H1 (cell line): Measurements from ENCODE around the gene LRRTM2. TPM values are rescaled to one million over a fixed set of nuclear protein-coding genes. Genes with fewer than 3 reads are reported as not detected.

ENCODE experiments used
- CTCF ChIA-PET: fragments of 300-600 bp; sonication (Branson Sonifier 250); formaldehyde crosslinking; loops from one replicate; lab custom pipeline; 2021; ENCODE audit not compliant: partially characterized antibody; lab: Charles Lee
- POLR2A ChIA-PET: fragments of 300-600 bp; sonication (Branson Sonifier 250); formaldehyde crosslinking; loops from one replicate; lab custom pipeline; 2021; ENCODE audit warnings: inconsistent platforms; ENCODE audit not compliant: partially characterized antibody; lab: Charles Lee
- DNase-seq, 2 experiments: peaks; one replicate each; pipeline versions ENCODE4 v3.0.0 to v3.0.0-alpha.2; 2010 to 2022; ENCODE audit warnings: low spot score in 2 of 2, low read depth in 1 of 2, mixed read lengths in 1 of 2
- FAIRE-seq: peaks from 2 replicates; lab custom pipeline; 2011; peaks lifted over from hg19 to GRCh38; lab: Jason Lieb, UNC
- H2AFZ ChIP-seq: 2 replicates; pipeline ENCODE4 v1.8.1; 2012; ENCODE audit warnings: low read length, inconsistent platforms
- H2AK5ac ChIP-seq: 2 replicates; pipeline ENCODE4 v1.6.1; 2013; ENCODE audit warnings: low read depth, low read length
- H2BK120ac ChIP-seq: replicated peaks from 2 replicates; pipeline ENCODE3; 2013; ENCODE audit warnings: low read depth, low read length, inconsistent platforms
- H2BK12ac ChIP-seq: 2 replicates; pipeline ENCODE4 v1.6.1; 2013; ENCODE audit warnings: low read depth, low read length
- H2BK15ac ChIP-seq: 2 replicates; pipeline ENCODE4 v1.6.1; 2013; ENCODE audit warnings: low read length
- H2BK20ac ChIP-seq: 2 replicates; pipeline ENCODE4 v1.6.1; 2013; ENCODE audit warnings: low read length
- H2BK5ac ChIP-seq: 2 replicates; pipeline ENCODE4 v1.6.1; 2013; ENCODE audit warnings: low read depth, low read length
- H3K14ac ChIP-seq: 2 replicates; pipeline ENCODE4 v1.6.1; 2013; ENCODE audit warnings: inconsistent platforms; ENCODE audit not compliant: insufficient read length
- H3K18ac ChIP-seq: 2 replicates; pipeline ENCODE4 v1.6.1; 2013; ENCODE audit warnings: low read length; ENCODE audit errors: extremely low read depth
- H3K23ac ChIP-seq: 2 replicates; pipeline ENCODE4 v1.6.1; 2013; ENCODE audit warnings: inconsistent platforms; ENCODE audit not compliant: insufficient read length
- H3K23me2 ChIP-seq: 2 replicates; pipeline ENCODE4 v1.6.1; 2013; ENCODE audit warnings: low read depth, low read length
- H3K27ac ChIP-seq: 2 replicates; pipeline ENCODE4 v1.6.1; 2011; ENCODE audit warnings: low read depth, low read length, inconsistent platforms
- H3K27me3 ChIP-seq, 4 experiments: replicated peaks in 1 of 4; 1 replicate in 1 of 4; 2 replicates in 3 of 4; pipeline versions ENCODE4 v1.6.1 to v1.8.1; 2011 to 2013; ENCODE audit warnings: low read length in 3 of 4, mild to moderate bottlenecking in 3 of 4, inconsistent platforms in 2 of 4, mixed read lengths in 2 of 4, moderate library complexity in 1 of 4; ENCODE audit not compliant: control insufficient read depth in 3 of 4, insufficient read depth in 3 of 4; ENCODE audit errors: extremely low read depth in 1 of 4
- H3K36me3 ChIP-seq, 4 experiments: 2 replicates each; pipeline versions ENCODE4 v1.6.1 to v1.8.1; 2011 to 2013; ENCODE audit warnings: mild to moderate bottlenecking in 4 of 4, low read length in 3 of 4, moderate library complexity in 2 of 4, control low read depth in 1 of 4, inconsistent platforms in 1 of 4; ENCODE audit not compliant: insufficient read depth in 4 of 4, control insufficient read depth in 2 of 4
- H3K4ac ChIP-seq: replicated peaks from 2 replicates; pipeline ENCODE3; 2013; ENCODE audit warnings: low read length, low read depth, mixed read lengths, inconsistent platforms; ENCODE audit not compliant: insufficient read length
- H3K4me1 ChIP-seq, 4 experiments: replicated peaks in 1 of 4; 1 replicate in 1 of 4; 2 replicates in 3 of 4; pipeline versions ENCODE4 v1.6.1 to v1.8.1; 2011 to 2013; ENCODE audit warnings: low read length in 3 of 4, inconsistent platforms in 2 of 4, mixed read lengths in 1 of 4; ENCODE audit not compliant: insufficient read depth in 4 of 4, control insufficient read depth in 3 of 4
- H3K4me2 ChIP-seq, 2 experiments: 2 replicates each; pipeline versions ENCODE4 v1.6.1 to v1.8.1; 2011 to 2013; ENCODE audit warnings: low read depth in 2 of 2, low read length in 2 of 2, control low read depth in 1 of 2, inconsistent platforms in 1 of 2, mild to moderate bottlenecking in 1 of 2; ENCODE audit not compliant: insufficient read depth in 1 of 2
- H3K4me3 ChIP-seq, 4 experiments: fragments of 200-600, 300-600 bp in 1 of 4; sonication (generic), shearing (Covaris generic), sonication (Bioruptor Twin) in 1 of 4; 2 replicates each; pipeline versions ENCODE4 v1.5.1 to v1.8.1; 2011 to 2016; ENCODE audit warnings: low read length in 4 of 4, low read depth in 3 of 4, control low read depth in 2 of 4, inconsistent platforms in 2 of 4, mild to moderate bottlenecking in 2 of 4, mixed read lengths in 1 of 4, moderate library complexity in 1 of 4; ENCODE audit not compliant: insufficient read depth in 2 of 4; ENCODE audit errors: extremely low read depth in 1 of 4
- H3K56ac ChIP-seq: replicated peaks from 2 replicates; pipeline ENCODE3; 2013; ENCODE audit warnings: low read depth, mild to moderate bottlenecking, mixed read lengths, low read length, inconsistent platforms; ENCODE audit not compliant: insufficient read length
- H3K79me1 ChIP-seq: 2 replicates; pipeline ENCODE4 v1.6.1; 2013; ENCODE audit warnings: low read depth, low read length, control low read depth
- H3K79me2 ChIP-seq, 2 experiments: 2 replicates each; pipeline versions ENCODE4 v1.6.1 to v1.8.1; 2012 to 2013; ENCODE audit warnings: low read length in 2 of 2, mild to moderate bottlenecking in 2 of 2, inconsistent platforms in 1 of 2; ENCODE audit not compliant: insufficient read depth in 2 of 2, control insufficient read depth in 1 of 2
- H3K9ac ChIP-seq, 4 experiments: replicated peaks in 1 of 4; 1 replicate in 1 of 4; 2 replicates in 3 of 4; pipeline versions ENCODE4 v1.6.1 to v1.8.1; 2011 to 2013; ENCODE audit warnings: low read depth in 3 of 4, low read length in 3 of 4, control low read depth in 2 of 4, mild to moderate bottlenecking in 2 of 4, moderate library complexity in 2 of 4, inconsistent platforms in 1 of 4; ENCODE audit errors: extremely low read depth in 1 of 4
- H3K9me3 ChIP-seq, 2 experiments: 2 replicates each; pipeline versions ENCODE4 v1.6.1 to v1.8.1; 2012 to 2013; ENCODE audit warnings: mild to moderate bottlenecking in 2 of 2, moderate library complexity in 2 of 2, control low read depth in 1 of 2, inconsistent platforms in 1 of 2, low read depth in 1 of 2, low read length in 1 of 2, mixed read lengths in 1 of 2; ENCODE audit not compliant: insufficient read depth in 2 of 2
- H4K20me1 ChIP-seq, 2 experiments: replicated peaks in 1 of 2; 2 replicates each; pipeline versions ENCODE3 to v1.8.1; 2011 to 2013; ENCODE audit warnings: inconsistent platforms in 2 of 2, low read length in 2 of 2, mild to moderate bottlenecking in 1 of 2; ENCODE audit not compliant: insufficient read depth in 2 of 2, control insufficient read depth in 1 of 2
- H4K5ac ChIP-seq: 2 replicates; pipeline ENCODE4 v1.6.1; 2013; ENCODE audit warnings: low read length, low read depth, mixed read lengths, inconsistent platforms; ENCODE audit not compliant: insufficient read length
- H4K8ac ChIP-seq: 2 replicates; pipeline ENCODE4 v1.8.0; 2013; ENCODE audit warnings: mild to moderate bottlenecking, moderate library complexity, low read length, inconsistent platforms; ENCODE audit not compliant: insufficient read depth; ENCODE audit errors: extremely low read depth
- H4K91ac ChIP-seq: replicated peaks from 2 replicates; pipeline ENCODE3; 2013; ENCODE audit warnings: low read length, mixed read lengths, inconsistent platforms; ENCODE audit not compliant: insufficient read length
- CBX5 ChIP-seq: fragments of 300-800, 300-1000 bp; sonication (generic); IDR thresholded peaks from 2 replicates; pipeline ENCODE4 v1.7.1; 2016; ENCODE audit warnings: antibody characterized with exemption, low read length, low read depth
- CHD1 ChIP-seq: IDR thresholded peaks from 2 replicates; pipeline ENCODE4 v1.6.1; 2012; ENCODE audit warnings: low read depth, low read length, improper control_type of control experiment
- KDM1A ChIP-seq: fragments of 200-600, 300-600 bp; sonication (generic); IDR thresholded peaks from 2 replicates; pipeline ENCODE4 v1.7.1; 2016; ENCODE audit warnings: mild to moderate bottlenecking, low read length, borderline replicate concordance
- POLR2AphosphoS5 ChIP-seq: IDR thresholded peaks from 2 replicates; pipeline ENCODE4 v1.6.1; 2011; ENCODE audit warnings: low read depth, low read length
- RBBP5 ChIP-seq: IDR thresholded peaks from 2 replicates; pipeline ENCODE4 v1.7.1; 2012; ENCODE audit warnings: low read depth, mild to moderate bottlenecking, inconsistent platforms, low read length, moderate library complexity, borderline replicate concordance
- RFX5 ChIP-seq: IDR thresholded peaks from 2 replicates; pipeline ENCODE4 v1.6.1; 2011; ENCODE audit warnings: low read depth, low read length, improper control_type of control experiment, borderline replicate concordance
- RXRA ChIP-seq: IDR thresholded peaks from 2 replicates; pipeline ENCODE4 v1.6.1; 2011; ENCODE audit warnings: low read depth, mild to moderate bottlenecking, low read length, moderate library complexity; ENCODE audit not compliant: insufficient read depth
- SIX5 ChIP-seq: IDR thresholded peaks from 2 replicates; pipeline ENCODE4 v1.6.1; 2011; ENCODE audit warnings: mild to moderate bottlenecking, low read depth, low read length
- TAF1 ChIP-seq: IDR thresholded peaks from 2 replicates; pipeline ENCODE4 v1.6.1; 2011; ENCODE audit warnings: mild to moderate bottlenecking, low read depth, low read length
- YY1 ChIP-seq: IDR thresholded peaks from 2 replicates; pipeline ENCODE4 v1.6.1; 2011; ENCODE audit warnings: low read depth, mild to moderate bottlenecking, low read length
- WGBS, 2 experiments: shearing (Covaris generic) in 1 of 2; methylation state at CpG; one replicate each; pipeline versions ENCODE4 v1.1.6 to v1.1.7; 2013 to 2015; ENCODE audit warnings: low lambda C conversion rate in 2 of 2, mixed read lengths in 2 of 2, inconsistent platforms in 1 of 2, low coverage in 1 of 2, missing lambda C conversion rate in 1 of 2; ENCODE audit not compliant: insufficient replicate concordance in 2 of 2, insufficient coverage in 1 of 2, insufficient read length in 1 of 2; ENCODE audit errors: extremely low coverage in 1 of 2, missing lambda C conversion rate in 1 of 2; 5-methylcytosine and 5-hydroxymethylcytosine counted together
- polyA plus RNA-seq, 7 experiments: library from polyadenylated mRNA; depleted of rRNA in 3 of 7; stranded (reverse) in 5 of 7; unstranded in 2 of 7; fragments of >200 nt in 5 of 7; fragments of 200-250 nt in 2 of 7; gene quantifications; 1 replicate in 5 of 7; 2 replicates in 1 of 7; 4 replicates in 1 of 7; pipeline versions ENCODE4 v1.2.1 to v1.2.3, GENCODE V29; 2011 to 2013; ENCODE audit warnings: missing spikeins in 2 of 7, mixed read lengths in 2 of 7
- total RNA-seq: library from RNA; stranded (reverse); fragmentation: NEBNext Ultra II Directional; extraction: Animal tissue kit (Norgen Biotek cat#: 25700); gene quantifications from 2 replicates; pipeline ENCODE4 v1.2.1, GENCODE V29; 2021
- TF ChIP-seq, protein P1 (sequence below): IDR thresholded peaks from 2 replicates; pipeline ENCODE4 v1.6.1; 2012; ENCODE audit warnings: inconsistent platforms
- TF ChIP-seq, protein P2 (sequence below): IDR thresholded peaks from 2 replicates; pipeline ENCODE4 v1.6.1; 2012; ENCODE audit warnings: inconsistent platforms
- TF ChIP-seq, protein P3 (sequence below): IDR thresholded peaks from 2 replicates; pipeline ENCODE4 v1.6.1; 2011; ENCODE audit warnings: low read depth, mild to moderate bottlenecking, low read length; ENCODE audit not compliant: insufficient read depth

LRRTM2 gene
- total and polyA plus RNA-seq, 2 of the 8 experiments (the other 6 are each of a cell fraction or from before 2014, with no cell fraction given) = not detected

DNA sequence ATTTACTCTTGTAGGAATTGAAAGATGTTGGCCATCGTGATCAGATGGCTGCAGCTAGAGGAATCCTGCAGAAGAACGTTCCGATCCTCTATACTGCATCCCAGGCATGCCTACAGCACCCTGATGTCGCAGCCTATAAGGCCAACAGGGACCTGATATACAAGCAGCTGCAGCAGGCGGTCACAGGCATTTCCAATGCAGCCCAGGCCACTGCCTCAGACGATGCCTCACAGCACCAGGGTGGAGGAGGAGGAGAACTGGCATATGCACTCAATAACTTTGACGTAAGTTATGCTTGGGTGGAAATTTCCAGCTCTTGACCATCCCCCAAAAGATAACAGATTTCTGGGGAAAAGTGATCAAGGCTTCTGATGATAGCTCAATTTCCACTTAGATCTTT is 50.6 kb downstream of the LRRTM2 start:
- WGBS, 2 experiments = 88% methylated on average over 7 of the region's 7 CpGs; no CpG with 5 or more reads in 1 of the 2 experiments
- Histone ChIP-seq H3K4me3 (no peak overlapping the region), H3K4me2 (no peak overlapping the region), H4K20me1 (peaks cover under 1 to 4% of the 10 kb centered on the region in 2 experiments), H3K18ac (no peak overlapping the region), H3K79me1 (peaks cover 6% of the 10 kb centered on the region), H2BK5ac (no peak overlapping the region), H3K4me1 (peaks cover 0 to 3% (median under 1%) of the 10 kb centered on the region in 4 experiments; a peak in 3 of 7 replicates), H4K91ac (no peak overlapping the region), H3K14ac (no peak overlapping the region), H3K79me2 (peaks cover 5 to 40% of the 10 kb centered on the region in 2 experiments; a peak in 3 of 4 replicates), H4K8ac (no peak overlapping the region), H3K23me2 (no peaks in the 10 kb centered on the region), H2AK5ac (no peak overlapping the region), H2BK15ac (no peak overlapping the region), H3K27ac (no peak overlapping the region), H3K27me3 (no peaks in the 10 kb centered on the region), H2AFZ (no peak overlapping the region), H3K36me3 (peaks cover 0 to 47% (median 18%) of the 10 kb centered on the region in 4 experiments; a peak in 6 of 8 replicates), H3K4ac (no peak overlapping the region), H3K23ac (no peak overlapping the region), H3K9me3 (no peaks in the 10 kb centered on the region), H2BK12ac (no peak overlapping the region), H3K56ac (no peak overlapping the region), H3K9ac (no peak overlapping the region), H2BK20ac (no peak overlapping the region), H4K5ac (no peak overlapping the region), H2BK120ac (no peak overlapping the region)
- DNase-seq = no peak
- no peak for FAIRE-seq
- ChIA-PET POLR2A (interaction anchor here (1.2 kb wide), 2 partner anchors 18 to 72 kb away, joined by 3 to 4 read pairs; partner anchors contain the start of gene CTNNA1), CTCF (interaction anchor here (0.6 to 3.6 kb wide), 43 partner anchors 10 to 448 kb away, joined by 3 to 52 read pairs (median 3); partner anchors contain the start of gene LRRTM2)
- TF ChIP-seq RXRA = no peak
- TF ChIP-seq, protein P1, sequence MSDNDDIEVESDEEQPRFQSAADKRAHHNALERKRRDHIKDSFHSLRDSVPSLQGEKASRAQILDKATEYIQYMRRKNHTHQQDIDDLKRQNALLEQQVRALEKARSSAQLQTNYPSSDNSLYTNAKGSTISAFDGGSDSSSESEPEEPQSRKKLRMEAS = no peak
- no peak for TF ChIP-seq CBX5
- no peak for TF ChIP-seq POLR2AphosphoS5
- TF ChIP-seq KDM1A = no peak
- TF ChIP-seq SIX5 = no peak
- TF ChIP-seq, protein P2, sequence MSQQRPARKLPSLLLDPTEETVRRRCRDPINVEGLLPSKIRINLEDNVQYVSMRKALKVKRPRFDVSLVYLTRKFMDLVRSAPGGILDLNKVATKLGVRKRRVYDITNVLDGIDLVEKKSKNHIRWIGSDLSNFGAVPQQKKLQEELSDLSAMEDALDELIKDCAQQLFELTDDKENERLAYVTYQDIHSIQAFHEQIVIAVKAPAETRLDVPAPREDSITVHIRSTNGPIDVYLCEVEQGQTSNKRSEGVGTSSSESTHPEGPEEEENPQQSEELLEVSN = no peak
- TF ChIP-seq TAF1 = no peak
- no peak for TF ChIP-seq RFX5
- TF ChIP-seq CHD1 = no peak
- TF ChIP-seq, protein P3, sequence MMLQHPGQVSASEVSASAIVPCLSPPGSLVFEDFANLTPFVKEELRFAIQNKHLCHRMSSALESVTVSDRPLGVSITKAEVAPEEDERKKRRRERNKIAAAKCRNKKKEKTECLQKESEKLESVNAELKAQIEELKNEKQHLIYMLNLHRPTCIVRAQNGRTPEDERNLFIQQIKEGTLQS = no peak
- TF ChIP-seq RBBP5 = no peak
- TF ChIP-seq YY1 = no peak
